ENCODE measurements around the gene GNB1L. TPM values are rescaled to one million over a fixed set of nuclear protein-coding genes. Genes with fewer than 3 reads are reported as not detected.

The GNB1L gene, protein sequence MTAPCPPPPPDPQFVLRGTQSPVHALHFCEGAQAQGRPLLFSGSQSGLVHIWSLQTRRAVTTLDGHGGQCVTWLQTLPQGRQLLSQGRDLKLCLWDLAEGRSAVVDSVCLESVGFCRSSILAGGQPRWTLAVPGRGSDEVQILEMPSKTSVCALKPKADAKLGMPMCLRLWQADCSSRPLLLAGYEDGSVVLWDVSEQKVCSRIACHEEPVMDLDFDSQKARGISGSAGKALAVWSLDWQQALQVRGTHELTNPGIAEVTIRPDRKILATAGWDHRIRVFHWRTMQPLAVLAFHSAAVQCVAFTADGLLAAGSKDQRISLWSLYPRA
- 3.1 and 6.9 TPM in 2 replicates for total RNA-seq

DNA sequence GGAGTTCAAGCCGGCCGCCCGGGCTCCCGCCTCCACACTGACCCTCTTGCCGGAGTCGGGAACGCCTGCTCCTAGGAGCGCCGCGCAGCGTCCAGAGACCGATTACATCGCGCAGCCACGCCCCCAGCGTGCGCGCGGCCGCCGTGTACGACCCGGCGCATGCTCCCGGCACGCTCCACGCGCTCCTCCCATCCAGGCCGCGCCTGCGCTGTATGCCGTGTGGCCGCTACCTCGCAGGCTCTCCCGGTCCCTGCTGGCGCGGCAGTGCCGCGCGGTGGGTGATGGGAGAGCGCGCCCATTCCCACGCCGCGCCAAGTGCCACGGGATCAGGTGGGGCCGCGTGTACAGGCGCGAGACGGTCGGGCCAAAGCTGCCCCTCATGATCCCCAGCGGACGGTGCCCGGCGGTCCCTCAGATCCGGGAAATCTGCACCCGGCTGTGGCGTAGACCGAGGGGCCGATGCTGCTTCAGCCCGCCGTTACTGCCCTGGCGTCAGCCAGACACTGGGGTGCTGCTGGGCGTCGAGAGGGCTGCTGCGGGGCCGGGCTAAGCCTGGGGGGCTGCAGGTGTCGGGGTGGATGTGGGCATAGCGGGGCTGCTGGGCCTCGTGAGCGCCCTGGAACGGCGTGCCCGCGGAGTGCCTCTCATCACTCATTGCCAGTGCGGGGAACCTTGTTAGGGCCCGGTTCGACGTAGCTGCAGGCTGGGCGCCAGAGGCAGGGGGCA, at the start of gene GNB1L, which contains the start of gene RTL10:
Gene GNB1L, minus strand, starts transcription at position 97 of the 726 bp plus-strand sequence. CDS start 33,519 bp downstream, outside the sequence.
Gene RTL10, minus strand, starts transcription at position 97 of the 726 bp plus-strand sequence. CDS start 2,613 bp downstream, outside the sequence.

DNA sequence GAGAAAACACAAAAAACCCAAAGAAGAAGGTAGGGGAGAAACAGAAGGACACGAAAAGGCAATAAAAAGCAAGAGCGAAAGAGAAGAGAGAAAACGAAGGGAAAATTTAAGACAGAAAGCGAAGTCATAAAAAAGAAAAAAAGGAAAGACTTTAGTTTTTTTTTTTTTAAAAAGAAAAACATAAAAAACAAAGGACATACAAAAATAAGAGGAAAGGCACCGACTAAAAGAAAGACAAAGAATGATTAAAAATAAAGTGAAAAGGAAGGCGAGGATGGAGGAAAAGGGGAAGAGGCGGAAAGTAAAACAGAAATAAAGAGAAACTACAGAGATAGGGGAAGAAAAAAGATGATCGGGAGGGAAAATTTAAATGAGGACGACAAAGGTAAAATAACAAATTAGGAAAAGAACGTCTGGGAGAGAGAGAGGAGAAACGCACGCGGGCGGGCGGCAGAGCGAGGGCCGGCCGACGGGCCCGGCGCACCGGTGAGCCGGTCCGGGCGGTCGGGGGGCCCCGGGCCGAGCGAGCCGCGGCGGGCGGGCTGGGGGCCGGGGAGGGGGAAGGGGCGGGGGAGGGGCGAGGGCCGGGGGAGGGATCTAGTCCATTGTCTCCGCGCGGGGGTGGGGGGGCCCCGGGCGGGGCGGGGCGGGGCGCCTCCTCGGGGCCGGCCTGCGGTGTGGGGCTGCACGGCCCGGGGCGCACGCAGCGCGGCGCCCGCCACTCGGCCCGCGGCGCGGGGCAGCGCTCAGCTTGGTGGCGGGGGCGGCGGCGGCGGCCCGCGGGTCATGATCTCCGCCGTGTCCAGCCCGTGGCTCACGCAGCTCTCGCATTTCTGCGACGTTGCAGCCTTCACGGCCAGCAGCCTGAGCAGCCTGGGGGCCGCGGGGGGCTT, 94.4 kb downstream of the GNB1L start, which contains the start of gene TBX1:
Gene TBX1, plus strand, starts transcription at position 721 of the 893 bp plus-strand sequence. Its CDS starts 66 bp downstream, at position 787.

Other genes starting within 250 kb of the GNB1L start
- 12.1 and 39.2 TPM in 2 replicates for gene SEPTIN5, start 140.4 kb downstream of the GNB1L start, total RNA-seq
- gene GP1BB, start 131.3 kb downstream of the GNB1L start, total RNA-seq: 0.77 and 2.5 TPM in 2 replicates
- under 0.01 and 0.85 TPM in 2 replicates for gene TBX1, start 94.1 kb downstream of the GNB1L start, total RNA-seq
- 8.2 and 8.5 TPM in 2 replicates for gene RTL10, start within 50 bp of the GNB1L start, total RNA-seq
- gene COMT, start 86.9 kb upstream of the GNB1L start, total RNA-seq: 340 and 403 TPM in 2 replicates
- 13.5 and 17.4 TPM in 2 replicates for gene TXNRD2, start 86.9 kb upstream of the GNB1L start, total RNA-seq
- 6.5 and 11.3 TPM in 2 replicates for gene ARVCF, start 161.9 kb upstream of the GNB1L start, total RNA-seq
- gene TANGO2, start 166.2 kb upstream of the GNB1L start, total RNA-seq: 49.7 and 53.6 TPM in 2 replicates
- gene DGCR8, start 225.4 kb upstream of the GNB1L start, total RNA-seq: 14.9 and 33.7 TPM in 2 replicates